Lower lobe of right lung (tissue), 2 donors: ENCODE measurements around the gene VKORC1. TPM values are rescaled to one million over a fixed set of nuclear protein-coding genes. Genes with fewer than 3 reads are reported as not detected.
A peak's percentile ranks its signal among the peaks of the same experiment; 100 is the strongest.

Source experiments
- ATAC-seq, 2 donors: fragments of 200-7000 bp; cut with Tn5 transposase; one replicate each; pipeline ENCODE4 v1.9.1; 2020 to 2022; ENCODE audit warnings: mild to moderate bottlenecking in 2 of 2, moderate library complexity in 2 of 2
- DNase-seq: peaks from one replicate; pipeline ENCODE4 v3.0.0-alpha.2; 2020
- H3K27ac ChIP-seq: fragments of 200-600 bp; one replicate; pipeline ENCODE4 v1.8.0; 2022
- H3K27me3 ChIP-seq: fragments of 200-600 bp; one replicate; pipeline ENCODE4 v1.8.0; 2022; ENCODE audit warnings: low read depth
- H3K36me3 ChIP-seq: fragments of 200-600 bp; one replicate; pipeline ENCODE4 v1.8.0; 2022; ENCODE audit warnings: mild to moderate bottlenecking
- H3K4me1 ChIP-seq: fragments of 200-600 bp; one replicate; pipeline ENCODE4 v1.8.0; 2022
- H3K4me3 ChIP-seq: fragments of 200-600 bp; one replicate; pipeline ENCODE4 v1.8.0; 2022; ENCODE audit warnings: mild to moderate bottlenecking
- H3K9me3 ChIP-seq: fragments of 200-600 bp; one replicate; pipeline ENCODE4 v1.8.0; 2022
- intact Hi-C: fragments of 100-400 bp; cut with DNase I; formaldehyde crosslinking; loops from one replicate; pipeline ENCODE4 v1.11.0; 2022
- total RNA-seq: library from RNA; stranded (reverse); fragmentation: NEBNext Ultra II Directional; extraction: Animal tissue kit (Norgen Biotek cat#: 25700); gene quantifications from one replicate; pipeline ENCODE4 v1.2.1, GENCODE V29; 2021
- TF ChIP-seq, protein P1 (sequence below): fragments of 200-600 bp; IDR thresholded peaks from one replicate; pipeline ENCODE4 v1.8.0; 2022; ENCODE audit warnings: antibody characterized with exemption, mild to moderate bottlenecking
- donor health status: DM: no; HTN: yes; CAD: no; lungs with severe emphysema.

Gene VKORC1
- total RNA-seq, 1 donor from 2014 or later: 65.6 TPM

DNA sequence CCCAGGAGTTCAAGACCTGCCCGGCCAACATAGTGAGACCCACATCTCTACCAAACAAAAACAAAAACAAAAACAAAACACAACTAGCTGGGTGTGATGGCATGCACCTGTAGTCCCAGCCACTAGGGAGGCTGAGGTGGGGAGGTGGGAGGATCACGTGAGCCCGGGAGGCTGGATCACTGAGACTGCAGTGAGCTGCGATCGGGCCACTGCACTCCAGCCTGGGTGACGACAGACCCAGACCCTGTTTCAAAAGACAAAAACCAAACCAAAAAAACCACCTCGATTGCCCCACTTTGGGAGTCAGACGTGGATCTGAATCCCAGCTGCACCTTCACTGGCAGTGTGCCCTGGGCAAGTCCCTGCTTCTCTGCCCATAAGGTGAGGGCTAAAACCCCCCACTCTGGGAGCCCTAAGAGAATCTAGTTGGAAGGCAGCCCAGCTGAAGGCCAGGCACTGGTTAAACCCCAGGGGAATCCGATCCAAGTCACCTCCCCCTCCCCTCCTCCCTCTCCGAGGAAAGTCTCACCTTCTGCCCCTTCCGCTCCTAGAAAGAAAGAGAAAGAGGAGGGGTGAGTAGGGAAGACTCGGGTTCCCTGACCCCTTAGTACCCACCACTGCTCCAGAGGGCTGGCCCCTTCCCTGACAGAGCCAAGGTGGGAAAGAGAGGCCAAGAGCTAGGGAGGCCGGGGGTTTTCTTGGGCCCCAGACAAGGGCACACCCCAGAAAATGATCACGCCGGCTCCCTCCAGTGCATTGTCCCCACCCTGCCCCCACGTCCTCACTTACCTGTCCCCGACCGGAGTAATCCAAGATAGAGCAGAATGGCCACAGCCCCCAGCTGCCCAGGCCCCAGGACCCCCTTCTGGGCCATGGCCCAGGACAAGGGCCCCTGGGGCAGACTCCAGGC is 40.3 kb upstream of the VKORC1 start:
- intact Hi-C loops: no loop called here
- H3K9me3 ChIP-seq: no peaks in the 10 kb centered on the region
- H3K4me3 ChIP-seq: peak overlapping the region; percentile 54
- TF ChIP-seq, protein P1, sequence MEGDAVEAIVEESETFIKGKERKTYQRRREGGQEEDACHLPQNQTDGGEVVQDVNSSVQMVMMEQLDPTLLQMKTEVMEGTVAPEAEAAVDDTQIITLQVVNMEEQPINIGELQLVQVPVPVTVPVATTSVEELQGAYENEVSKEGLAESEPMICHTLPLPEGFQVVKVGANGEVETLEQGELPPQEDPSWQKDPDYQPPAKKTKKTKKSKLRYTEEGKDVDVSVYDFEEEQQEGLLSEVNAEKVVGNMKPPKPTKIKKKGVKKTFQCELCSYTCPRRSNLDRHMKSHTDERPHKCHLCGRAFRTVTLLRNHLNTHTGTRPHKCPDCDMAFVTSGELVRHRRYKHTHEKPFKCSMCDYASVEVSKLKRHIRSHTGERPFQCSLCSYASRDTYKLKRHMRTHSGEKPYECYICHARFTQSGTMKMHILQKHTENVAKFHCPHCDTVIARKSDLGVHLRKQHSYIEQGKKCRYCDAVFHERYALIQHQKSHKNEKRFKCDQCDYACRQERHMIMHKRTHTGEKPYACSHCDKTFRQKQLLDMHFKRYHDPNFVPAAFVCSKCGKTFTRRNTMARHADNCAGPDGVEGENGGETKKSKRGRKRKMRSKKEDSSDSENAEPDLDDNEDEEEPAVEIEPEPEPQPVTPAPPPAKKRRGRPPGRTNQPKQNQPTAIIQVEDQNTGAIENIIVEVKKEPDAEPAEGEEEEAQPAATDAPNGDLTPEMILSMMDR: no peak
- peaks cover 29% of the 10 kb centered on the region for H3K36me3 ChIP-seq
- H3K27ac ChIP-seq: peak overlapping the region; percentile 88
- H3K4me1 ChIP-seq: peaks cover 50% of the 10 kb centered on the region
- ATAC-seq: peak; percentile 55 to 57
- DNase-seq: peak; percentile 83
- no peaks in the 10 kb centered on the region for H3K27me3 ChIP-seq

DNA sequence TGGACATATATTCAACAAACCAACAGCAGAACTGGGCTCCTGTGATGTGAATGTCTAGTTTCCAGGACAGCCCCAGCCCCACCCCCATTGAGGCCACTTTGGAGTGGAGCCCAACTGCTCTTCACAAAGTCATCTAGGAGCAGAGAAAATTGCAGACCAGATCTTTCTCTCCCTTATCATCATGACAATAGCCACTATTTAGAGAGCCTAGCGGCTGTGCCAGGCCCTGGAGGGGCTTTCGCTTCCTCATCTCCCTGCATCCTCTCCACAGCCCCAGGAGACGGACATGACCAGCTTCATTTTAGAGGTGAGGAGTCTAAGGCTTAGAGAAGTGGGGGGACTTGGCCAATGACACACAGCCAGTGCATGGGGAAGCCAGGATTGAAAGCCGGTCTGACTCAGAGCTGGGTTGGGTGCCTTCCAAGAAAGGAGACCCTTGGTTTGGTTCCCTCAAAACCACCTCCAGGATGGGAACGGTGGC is 39.5 kb upstream of the VKORC1 start:
- Histone ChIP-seq H3K9me3 (no peaks in the 10 kb centered on the region), H3K27me3 (no peaks in the 10 kb centered on the region), H3K4me1 (peaks cover 54% of the 10 kb centered on the region), H3K36me3 (peaks cover 35% of the 10 kb centered on the region), H3K4me3 (peak overlapping the region; percentile 54), H3K27ac (peak overlapping the region; percentile 88)
- ATAC-seq (no peak), DNase-seq (no peak)
- TF ChIP-seq, protein P1: no peak
- intact Hi-C loops: no loop called here

DNA sequence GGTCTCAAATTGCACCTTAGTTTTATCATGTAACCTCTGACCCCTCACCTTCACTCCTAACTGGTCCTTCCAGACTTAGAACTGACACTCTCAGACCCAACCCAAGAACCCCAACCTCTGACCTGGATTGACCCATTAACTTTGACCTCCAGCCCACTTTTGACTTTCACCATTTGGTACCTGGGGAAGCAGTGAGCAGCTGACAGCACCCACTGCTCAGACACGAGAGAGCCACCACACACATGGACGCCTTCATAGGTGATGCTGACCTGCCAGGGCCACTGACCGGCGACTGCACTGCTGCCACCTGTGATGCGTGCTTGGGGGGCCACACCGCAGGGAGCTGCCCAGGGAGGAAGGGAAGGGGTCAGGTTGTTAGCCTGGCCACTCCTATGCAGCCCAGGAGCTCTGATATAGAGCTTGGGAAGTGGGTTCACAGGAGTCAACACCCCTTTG is 38.5 kb upstream of the VKORC1 start:
- Histone ChIP-seq H3K27ac (peak overlapping the region; percentile 0), H3K9me3 (no peaks in the 10 kb centered on the region), H3K36me3 (peaks cover 44% of the 10 kb centered on the region), H3K4me3 (peak overlapping the region; percentile 54), H3K27me3 (no peaks in the 10 kb centered on the region), H3K4me1 (peaks cover 54% of the 10 kb centered on the region)
- DNase-seq (no peak), ATAC-seq (no peak)
- intact Hi-C loops: no loop called here
- TF ChIP-seq, protein P1: no peak

DNA sequence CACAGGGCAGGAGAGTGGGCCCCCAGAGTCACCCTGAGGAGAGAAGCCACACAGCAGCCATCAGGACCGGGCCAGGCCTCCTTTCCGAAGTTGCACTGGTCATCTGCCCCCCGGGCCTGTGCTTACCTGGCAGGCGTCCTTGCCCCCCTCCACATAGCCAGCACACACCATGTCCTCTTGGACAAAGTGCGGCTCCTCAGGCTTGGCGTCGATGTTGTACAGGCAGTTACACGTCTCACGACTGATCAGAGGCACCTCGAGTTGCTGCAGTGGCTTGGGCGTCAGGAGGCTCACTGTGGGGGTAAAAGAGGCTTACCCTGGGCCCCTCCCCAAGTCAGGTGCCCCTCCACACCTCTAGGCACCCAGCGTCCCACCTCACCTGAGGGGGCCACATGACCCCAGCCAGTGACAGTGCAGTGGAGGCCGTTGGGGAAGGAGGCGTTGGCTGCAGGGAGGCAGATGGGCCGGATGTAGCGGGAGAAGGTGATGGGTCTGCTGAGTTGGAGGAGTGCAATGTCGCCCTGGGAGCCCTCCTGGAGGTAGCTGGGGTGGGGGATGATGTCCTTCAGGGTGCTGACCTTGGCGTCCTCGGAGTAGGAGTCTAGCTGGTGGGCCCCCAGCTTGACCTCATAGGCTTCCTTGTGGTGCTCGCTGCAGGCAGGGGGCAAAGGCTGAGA is 37.8 kb upstream of the VKORC1 start:
- ATAC-seq (no peak), DNase-seq (no peak)
- Histone ChIP-seq H3K27me3 (no peaks in the 10 kb centered on the region), H3K9me3 (no peaks in the 10 kb centered on the region), H3K27ac (no peak overlapping the region), H3K4me1 (peaks cover 56% of the 10 kb centered on the region), H3K36me3 (peaks cover 49% of the 10 kb centered on the region), H3K4me3 (no peak overlapping the region)
- intact Hi-C loops: no loop called here
- TF ChIP-seq, protein P1: no peak

DNA sequence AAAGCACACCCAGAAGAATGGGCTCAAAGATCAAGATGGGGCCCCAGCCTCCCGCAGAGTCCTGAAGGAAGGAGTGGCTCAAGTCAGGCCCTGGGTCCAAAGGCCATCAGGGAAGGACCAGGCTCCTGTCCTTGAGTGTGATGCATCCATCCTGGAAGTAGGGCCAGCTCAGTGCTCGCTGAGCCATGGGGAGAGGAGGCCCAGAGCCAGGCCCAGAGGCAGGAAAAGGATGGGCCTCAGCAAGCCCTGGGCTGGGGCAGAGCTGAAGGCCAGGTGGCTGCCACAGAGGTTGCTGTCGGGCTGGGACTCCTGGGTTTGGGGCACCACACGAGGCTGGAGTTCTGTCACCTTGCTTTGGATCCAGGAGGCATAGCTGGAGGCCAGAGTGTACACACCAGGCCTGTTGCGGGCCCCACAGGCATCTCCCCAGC is 37.3 kb upstream of the VKORC1 start:
- Histone ChIP-seq H3K27me3 (no peaks in the 10 kb centered on the region), H3K4me3 (no peak overlapping the region), H3K27ac (peak overlapping the region; percentile 96), H3K36me3 (peaks cover 54% of the 10 kb centered on the region), H3K9me3 (no peaks in the 10 kb centered on the region), H3K4me1 (peaks cover 62% of the 10 kb centered on the region)
- TF ChIP-seq, protein P1: no peak
- ATAC-seq (no peak), DNase-seq (no peak)
- intact Hi-C loops: no loop called here
